Activated naive CD4-positive, alpha-beta T cell treated with anti-CD3 and anti-CD28 coated beads, Interleukin-2, amount 50 U/mL, for 24 hours (primary cell): ENCODE results near the gene UPF3B.

Experiments used
- H3K27ac Mint-ChIP-seq: one replicate; pipeline ENCODE4 v1.8.0; 2021; ENCODE audit warnings: mild to moderate bottlenecking, mixed read lengths
- H3K27me3 Mint-ChIP-seq: one replicate; pipeline ENCODE4 v1.8.0; 2021; ENCODE audit warnings: mixed read lengths
- H3K36me3 Mint-ChIP-seq: one replicate; pipeline ENCODE4 v1.8.0; 2021; ENCODE audit warnings: mixed read lengths
- H3K4me1 Mint-ChIP-seq: one replicate; pipeline ENCODE4 v1.8.0; 2021; ENCODE audit warnings: mixed read lengths
- H3K4me3 Mint-ChIP-seq: one replicate; pipeline ENCODE4 v1.8.0; 2021; ENCODE audit warnings: mild to moderate bottlenecking, mixed read lengths
- H3K9me3 Mint-ChIP-seq: one replicate; pipeline ENCODE4 v1.8.0; 2021; ENCODE audit warnings: mixed read lengths

Gene UPF3B

GRCh38 chrX:119784747-119785446 lies 67.9 kb downstream of the UPF3B start:
- peaks cover 25% of the 10 kb centered on the region for H3K4me1 Mint-ChIP-seq
- peak overlapping the region; percentile 64 for H3K4me3 Mint-ChIP-seq
- no peaks in the 10 kb centered on the region for H3K9me3 Mint-ChIP-seq
- peaks cover 13% of the 10 kb centered on the region for H3K36me3 Mint-ChIP-seq
- H3K27ac Mint-ChIP-seq, result peak overlapping the region; percentile 79
- no peaks in the 10 kb centered on the region for H3K27me3 Mint-ChIP-seq
